GM21423 (cell line): ENCODE data around the gene DAPK1.
"Not testable (repeated sequence)": the region's sequence is repeated elsewhere in the genome, so short reads cannot be mapped to it uniquely, and the experiment has no call there.

Experiments used
- ATAC-seq: cut with Tn5 transposase; IDR thresholded peaks from one replicate; pipeline ENCODE4 v1.9.1; 2021; ENCODE audit warnings: mild to moderate bottlenecking, moderate library complexity; ENCODE audit not compliant: unreplicated experiment

Gene DAPK1

GRCh38 chr9:87725356-87725899, 227.8 kb downstream of the DAPK1 start:
- ATAC-seq: no peak

- ATAC-seq: no peak
These were observed 228.4 kb downstream of the DAPK1 start, which contains the start of gene CTSL for GRCh38 chr9:87725900-87726709. CTSL (plus strand) TSS chr9:87726119; CDS start chr9:87727604, 1,485 bp downstream.

- no peak for ATAC-seq
These were observed 231.6 kb downstream of the DAPK1 start for GRCh38 chr9:87729246-87729645.

GRCh38 chr9:87731321-87731720, 233.7 kb downstream of the DAPK1 start:
- no peak for ATAC-seq

- no peak for ATAC-seq
These were observed 234.7 kb downstream of the DAPK1 start for GRCh38 chr9:87732344-87732743.

- ATAC-seq: no peak
These were observed 235.1 kb downstream of the DAPK1 start for GRCh38 chr9:87732756-87733155.

- no peak for ATAC-seq
These were observed 235.8 kb downstream of the DAPK1 start for GRCh38 chr9:87733273-87734052.

- ATAC-seq: no peak
These were observed 236.4 kb downstream of the DAPK1 start for GRCh38 chr9:87734106-87734505.

GRCh38 chr9:87739546-87739945, 241.9 kb downstream of the DAPK1 start:
- no peak for ATAC-seq

- no peak for ATAC-seq
These were observed 242.5 kb downstream of the DAPK1 start for GRCh38 chr9:87740209-87740608.

GRCh38 chr9:87741326-87741725, 243.7 kb downstream of the DAPK1 start:
- no peak for ATAC-seq

- no peak for ATAC-seq
These were observed 244.2 kb downstream of the DAPK1 start for GRCh38 chr9:87741891-87742290.

GRCh38 chr9:87742813-87743428, 245.3 kb downstream of the DAPK1 start:
- no peak for ATAC-seq

- not testable (repeated sequence) for ATAC-seq
These were observed 246.6 kb downstream of the DAPK1 start for GRCh38 chr9:87744247-87744646.

- ATAC-seq: no peak
These were observed 248.5 kb downstream of the DAPK1 start for GRCh38 chr9:87746186-87746585.

- ATAC-seq: no peak
These were observed 251.2 kb downstream of the DAPK1 start for GRCh38 chr9:87748881-87749280.

- ATAC-seq: no peak
These were observed 251.8 kb downstream of the DAPK1 start for GRCh38 chr9:87749335-87750035.

- no peak for ATAC-seq
These were observed 253.1 kb downstream of the DAPK1 start for GRCh38 chr9:87750726-87751125.

GRCh38 chr9:87751423-87751822, 253.8 kb downstream of the DAPK1 start:
- no peak for ATAC-seq

- no peak for ATAC-seq
These were observed 254.2 kb downstream of the DAPK1 start for GRCh38 chr9:87751868-87752267.

GRCh38 chr9:87753313-87753712, 255.6 kb downstream of the DAPK1 start:
- no peak for ATAC-seq
